Smooth muscle cell (in vitro differentiated cells): Measurements from ENCODE around the gene AKAP13. TPM values are rescaled to one million over a fixed set of nuclear protein-coding genes. Genes with fewer than 3 reads are reported as not detected.
"Not testable (repeated sequence)": the region's sequence is repeated elsewhere in the genome, so short reads cannot be mapped to it uniquely, and the experiment has no call there.

Source experiments
- DNase-seq: peaks from one replicate; lab custom pipeline; 2025; ENCODE audit not compliant: unreplicated experiment; lab: John Stamatoyannopoulos, UW
- H2AFZ ChIP-seq: fragments of 200-600 bp; sonication (generic); 2 replicates; pipeline ENCODE4 v1.6.0; 2016; ENCODE audit warnings: antibody characterized with exemption, low read depth, mild to moderate bottlenecking
- H3F3A ChIP-seq: fragments of 200-600 bp; sonication (generic); 2 replicates; pipeline ENCODE4 v1.6.0; 2017; ENCODE audit warnings: antibody characterized with exemption, low read depth
- H3K27ac ChIP-seq: fragments of 200-600 bp; sonication (generic); 2 replicates; pipeline ENCODE4 v1.5.1; 2016; ENCODE audit warnings: low read depth, mild to moderate bottlenecking
- H3K27me3 ChIP-seq: fragments of 200-600 bp; sonication (generic); 2 replicates; pipeline ENCODE4 v1.6.1; 2016; ENCODE audit warnings: low read depth, mild to moderate bottlenecking
- H3K36me3 ChIP-seq: fragments of 200-600 bp; sonication (generic); 2 replicates; pipeline ENCODE4 v1.5.1; 2016; ENCODE audit warnings: low read depth
- H3K4me1 ChIP-seq: fragments of 200-600 bp; sonication (generic); 2 replicates; pipeline ENCODE4 v1.5.1; 2016; ENCODE audit warnings: low read depth
- H3K4me2 ChIP-seq: fragments of 200-600 bp; sonication (generic); 2 replicates; pipeline ENCODE4 v1.6.0; 2016; ENCODE audit warnings: mild to moderate bottlenecking
- H3K4me3 ChIP-seq: fragments of 200-600 bp; sonication (generic); 2 replicates; pipeline ENCODE4 v1.5.1; 2016; ENCODE audit warnings: mild to moderate bottlenecking
- H3K79me2 ChIP-seq: fragments of 200-600 bp; sonication (generic); 2 replicates; pipeline ENCODE4 v1.6.0; 2016; ENCODE audit warnings: low read depth, mild to moderate bottlenecking
- H3K9ac ChIP-seq: fragments of 200-600 bp; sonication (generic); 2 replicates; pipeline ENCODE4 v1.6.0; 2016; ENCODE audit warnings: low read depth
- H3K9me3 ChIP-seq: fragments of 200-600 bp; sonication (generic); replicated peaks from 2 replicates; pipeline ENCODE4 v1.5.1; 2016; ENCODE audit warnings: low read depth
- H4K20me1 ChIP-seq: fragments of 200-600 bp; sonication (generic); 2 replicates; pipeline ENCODE4 v1.6.0; 2016; ENCODE audit warnings: low read depth
- CTCF ChIP-seq: fragments of 200-600 bp; sonication (generic); IDR thresholded peaks from 2 replicates; pipeline ENCODE4 v1.5.1; 2017; ENCODE audit warnings: borderline replicate concordance, mild to moderate bottlenecking, antibody characterized with exemption; ENCODE audit not compliant: insufficient read depth, poor library complexity, severe bottlenecking
- WGBS: methylation state at CpG from one replicate; pipeline ENCODE4 v1.1.7; 2016; ENCODE audit warnings: low lambda C conversion rate; 5-methylcytosine and 5-hydroxymethylcytosine counted together
- microRNA counts: library from miRNA; unstranded; fragments of <30 nt; microRNA quantifications from one replicate; lab custom pipeline; 2016
- microRNA-seq: library from miRNA; unstranded; fragments of <30 nt; microRNA quantifications from one replicate; pipeline ENCODE4, GENCODE V29; 2016; ENCODE audit warnings: borderline number of aligned reads
- polyA plus RNA-seq: library from polyadenylated mRNA; unstranded; fragments of >200 nt; fragmentation: Nextera tagmentation; extraction: Ambion mirVana; gene quantifications from 2 replicates; pipeline ENCODE4 v1.2.1, GENCODE V29; 2016
- small RNA-seq: library from RNA; depleted of rRNA; stranded (forward); fragments of <200 nt; gene quantifications from one replicate; pipeline ENCODE3, GENCODE V24; 2014
- total RNA-seq: library from RNA; depleted of rRNA; stranded (reverse); fragments of >200 nt; gene quantifications from 2 replicates; pipeline ENCODE4 v1.2.3, GENCODE V29; 2014

The AKAP13 gene
- total and polyA plus RNA-seq, 2 experiments from 2014 or later, result 43.3 to 63.5 TPM

- H3K4me1 ChIP-seq, result peaks cover 7% of the 10 kb centered on the region
- peak overlapping the region; percentile 91 for H3K4me2 ChIP-seq
- peak overlapping the region; percentile 92 for H2AFZ ChIP-seq
- no peaks in the 10 kb centered on the region for H3K9me3 ChIP-seq
- peak overlapping the region; percentile 84 for H3K4me3 ChIP-seq
- whole genome bisulfite sequencing, result 56% methylated on average over 15 of the region's 15 CpGs
- H3K27ac ChIP-seq, result no peak overlapping the region
- no peak for DNase-seq
- no peaks in the 10 kb centered on the region for H3K36me3 ChIP-seq
- H3K27me3 ChIP-seq, result no peaks in the 10 kb centered on the region
- peaks cover 33% of the 10 kb centered on the region for H4K20me1 ChIP-seq
- H3K79me2 ChIP-seq, result peaks cover 36% of the 10 kb centered on the region
- no peak overlapping the region for H3K9ac ChIP-seq
- no peaks in the 10 kb centered on the region for H3F3A ChIP-seq
- no peak for TF ChIP-seq CTCF
Measured at GRCh38 chr15:85795337-85796305, 415.2 kb downstream of the AKAP13 start.

- not testable (repeated sequence) for H3K4me2 ChIP-seq, H3K4me1 ChIP-seq, H3K9me3 ChIP-seq, H3K36me3 ChIP-seq, H2AFZ ChIP-seq, H3K27ac ChIP-seq, H3K9ac ChIP-seq, DNase-seq, H3K4me3 ChIP-seq, H3F3A ChIP-seq, H3K27me3 ChIP-seq
- Histone ChIP-seq H3K79me2 (peaks cover 30% of the 10 kb centered on the region), H4K20me1 (peaks cover 27% of the 10 kb centered on the region)
- WGBS, result 89% methylated on average over 7 of the region's 7 CpGs
Measured at GRCh38 chr15:85796371-85796770, 416.0 kb downstream of the AKAP13 start.

MicroRNAs encoded within 50 kb of the gene (microRNA counts, 767-probe panel; counts per million panel counts)
- microRNA hsa-miR-1276 (lab: Ali Mortazavi, UCI), result 183 counts per million

Small RNA genes within 50 kb of the gene (microRNA-seq; reads per million reads assigned to microRNA genes)
- gene MIR1276, result 1.8 reads per million
- gene MIR7706, result 219 reads per million, percentile 65 among the genes with 10 or more reads in this experiment

Small RNA genes within 50 kb of the gene (small RNA-seq; reads per million reads assigned to genes)
- gene AC021739.1 (not detected), gene MIR1276 (0.42 reads per million, percentile 13 among the genes with 10 or more reads in this experiment), gene RNU6-1280P (not detected), gene RNU7-79P (0.08 reads per million)
